CD4-positive, alpha-beta T cell treated with Interleukin-2 at 100 ng/mL for 4 hours (primary cell): Measurements from ENCODE around the gene SMCR8.
"Not testable (repeated sequence)": the region's sequence is repeated elsewhere in the genome, so short reads cannot be mapped to it uniquely, and the experiment has no call there.

Source experiments
- DNase-seq: peaks from one replicate; pipeline ENCODE4 v3.0.0-alpha.2; 2020; ENCODE audit warnings: low spot score

Gene SMCR8

DNA sequence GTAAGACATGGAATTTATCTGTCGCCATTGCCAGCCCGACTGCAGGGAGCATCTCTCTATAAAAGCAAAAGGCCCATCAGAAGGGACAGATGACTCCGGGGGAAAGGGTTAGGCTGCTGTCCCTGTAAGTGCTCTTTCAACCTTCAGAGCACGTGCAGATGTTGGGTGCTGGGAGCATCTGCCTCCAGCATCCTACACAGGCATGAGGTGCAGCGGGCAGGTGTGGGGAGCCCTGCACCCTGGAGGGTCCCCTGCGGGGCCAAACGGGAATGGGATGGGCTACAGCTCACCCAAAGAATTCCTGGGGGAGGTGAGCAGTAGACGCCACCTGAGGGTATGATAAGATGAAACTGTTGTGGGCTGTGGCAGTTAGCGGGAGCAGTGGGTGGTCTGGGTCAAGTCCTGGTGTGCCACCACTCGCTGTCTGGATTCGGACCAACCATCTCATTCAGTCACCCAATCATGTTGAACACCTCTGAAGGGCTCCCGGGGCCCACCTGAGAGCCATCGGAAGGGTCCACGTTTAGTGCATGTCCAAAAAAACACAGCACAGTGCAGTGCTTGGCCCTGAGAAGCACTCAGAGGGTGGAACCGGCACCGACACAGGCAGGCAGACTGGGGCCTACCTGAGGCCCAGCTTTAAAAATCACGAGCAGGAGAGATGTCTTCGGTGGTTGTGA, 3.8 kb downstream of the SMCR8 start:
- DNase-seq, result no peak

DNA sequence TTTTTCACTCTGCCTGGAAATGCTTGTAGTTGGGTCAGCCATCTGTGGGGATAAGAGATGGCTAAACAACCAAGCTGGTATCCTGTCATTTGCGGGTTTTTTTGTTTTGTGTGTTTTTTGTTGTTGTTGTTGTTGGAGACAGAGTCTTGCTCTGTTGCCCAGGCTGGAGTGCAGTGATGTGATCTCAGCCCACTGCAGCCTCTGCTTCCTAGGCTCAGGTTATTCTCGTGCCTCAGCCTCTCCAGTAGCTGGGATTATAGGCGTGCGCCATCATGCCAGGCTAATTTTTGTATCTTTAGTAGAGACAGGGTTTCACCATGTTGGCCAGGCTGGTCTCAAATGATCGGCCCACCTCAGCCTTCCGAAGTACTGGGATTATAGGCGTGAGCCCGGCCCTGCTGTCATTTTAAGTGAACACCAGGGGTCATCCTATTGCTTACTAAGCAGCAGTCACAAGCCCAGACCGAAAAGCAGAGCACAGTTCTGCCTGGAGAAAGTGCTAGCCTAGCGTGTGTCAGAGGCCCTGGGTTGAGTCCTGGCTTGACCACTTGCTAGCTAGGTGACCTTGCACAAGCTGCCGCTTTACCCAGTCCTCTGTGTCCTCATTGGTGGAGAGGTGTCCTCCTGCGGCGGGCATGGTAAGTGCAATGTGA, 4.6 kb downstream of the SMCR8 start:
- DNase-seq, result no peak

DNA sequence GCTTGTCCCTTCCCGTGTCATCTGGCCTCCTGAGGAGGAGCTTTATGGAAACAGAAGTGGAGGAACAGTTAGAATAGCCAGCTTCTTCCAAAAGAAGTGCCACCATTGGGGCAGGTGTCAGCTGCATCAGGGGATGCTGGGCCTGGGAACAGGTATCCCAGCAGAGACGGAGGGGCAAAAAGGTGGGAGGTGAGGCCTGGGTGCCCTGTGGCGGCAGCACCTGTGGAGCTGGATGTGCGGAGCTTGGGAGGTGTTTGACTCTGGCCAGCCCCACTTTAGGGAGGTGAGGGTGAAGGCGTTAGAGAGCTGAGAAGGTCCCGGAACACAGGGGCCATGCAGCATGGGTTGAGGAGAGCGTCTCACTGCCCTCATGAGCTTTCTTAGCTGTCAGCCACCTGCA, 5.2 kb downstream of the SMCR8 start:
- DNase-seq, result no peak

DNA sequence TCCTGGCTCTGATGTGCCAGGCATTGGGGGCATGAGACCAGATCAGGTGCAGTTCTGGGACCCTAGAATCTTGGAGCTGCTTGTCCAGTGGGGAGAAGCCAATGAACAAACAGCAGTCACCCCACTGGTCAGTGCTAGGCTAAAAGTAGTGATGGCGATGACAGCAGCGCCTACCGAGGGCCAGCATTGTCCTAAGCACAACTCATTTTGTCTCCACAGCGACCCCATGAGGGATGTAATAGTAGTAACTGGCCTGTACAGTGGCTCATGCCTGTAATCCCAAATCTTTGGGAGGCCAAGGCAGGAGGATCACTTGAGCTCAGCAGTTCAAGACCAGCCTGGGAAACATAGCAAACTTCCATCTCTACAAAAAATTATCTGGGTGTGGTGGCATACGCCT, 6.2 kb downstream of the SMCR8 start:
- DNase-seq, result no peak

DNA sequence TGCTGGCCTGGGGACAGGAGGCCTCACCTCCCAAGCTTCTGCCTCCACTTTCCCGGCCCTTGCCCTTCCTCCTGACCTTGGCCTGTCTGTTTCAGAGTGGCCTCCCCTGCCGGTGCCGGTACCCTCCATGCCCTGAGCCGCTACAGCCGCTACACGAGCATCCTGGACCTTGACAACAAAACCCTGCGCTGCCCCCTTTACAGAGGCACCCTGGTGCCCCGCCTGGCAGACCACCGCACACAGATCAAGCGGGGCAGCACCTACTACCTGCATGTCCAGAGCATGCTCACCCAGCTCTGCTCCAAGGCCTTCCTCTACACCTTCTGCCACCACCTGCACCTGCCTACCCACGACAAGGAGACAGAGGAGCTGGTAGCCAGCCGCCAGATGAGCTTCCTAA, 7.4 kb downstream of the SMCR8 start:
- no peak for DNase-seq

DNA sequence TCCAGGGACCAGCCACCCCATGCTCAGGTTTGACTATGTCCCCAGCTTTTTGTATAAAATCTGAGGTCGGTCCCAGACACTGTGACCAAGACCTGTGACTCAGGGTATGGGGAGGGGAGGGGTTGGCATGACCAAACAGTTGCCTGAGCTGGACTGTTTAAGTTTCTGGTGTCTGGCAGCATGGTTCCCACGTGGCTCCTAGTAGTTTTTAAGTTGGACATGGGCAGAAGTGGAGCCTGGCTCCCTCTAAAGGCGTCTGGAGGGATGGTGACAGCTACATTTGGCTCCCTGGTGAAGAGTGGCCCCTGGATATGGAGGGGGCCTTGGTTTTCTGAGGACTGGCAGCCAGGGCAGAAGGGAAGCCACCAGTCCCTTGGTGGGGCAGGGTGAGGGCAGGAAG, 7.9 kb downstream of the SMCR8 start:
- DNase-seq, result no peak

DNA sequence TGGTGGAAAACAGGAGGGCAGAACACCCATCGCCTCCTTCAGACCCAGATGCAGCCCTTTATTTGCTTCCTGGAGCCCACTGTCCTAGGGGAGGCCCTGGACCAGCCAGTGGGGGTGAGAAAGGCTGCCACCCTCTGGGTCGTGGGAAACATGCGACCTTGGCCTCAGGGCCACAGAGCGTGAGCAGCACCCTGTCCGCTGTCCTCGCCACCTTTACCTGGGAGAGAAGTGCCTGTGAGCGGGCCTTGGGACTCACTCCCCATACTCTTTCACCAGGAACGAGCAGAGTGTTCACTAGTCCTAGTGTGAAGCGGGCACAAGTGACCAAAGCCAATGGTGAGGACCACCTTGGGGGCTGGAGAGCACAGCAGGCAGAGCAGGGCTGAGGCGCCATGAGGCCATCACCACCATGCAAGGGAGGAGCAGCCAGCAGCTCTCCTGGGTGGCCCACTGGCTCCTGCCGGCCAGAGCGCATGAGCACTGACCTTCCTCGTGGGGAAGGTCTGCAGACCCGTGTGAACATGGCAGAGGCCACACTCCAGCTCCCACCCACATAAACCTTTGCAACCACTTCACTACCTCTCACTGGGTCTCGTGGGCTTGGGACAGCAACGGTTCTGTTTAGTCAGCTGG, 8.5 kb downstream of the SMCR8 start:
- DNase-seq, result no peak

DNA sequence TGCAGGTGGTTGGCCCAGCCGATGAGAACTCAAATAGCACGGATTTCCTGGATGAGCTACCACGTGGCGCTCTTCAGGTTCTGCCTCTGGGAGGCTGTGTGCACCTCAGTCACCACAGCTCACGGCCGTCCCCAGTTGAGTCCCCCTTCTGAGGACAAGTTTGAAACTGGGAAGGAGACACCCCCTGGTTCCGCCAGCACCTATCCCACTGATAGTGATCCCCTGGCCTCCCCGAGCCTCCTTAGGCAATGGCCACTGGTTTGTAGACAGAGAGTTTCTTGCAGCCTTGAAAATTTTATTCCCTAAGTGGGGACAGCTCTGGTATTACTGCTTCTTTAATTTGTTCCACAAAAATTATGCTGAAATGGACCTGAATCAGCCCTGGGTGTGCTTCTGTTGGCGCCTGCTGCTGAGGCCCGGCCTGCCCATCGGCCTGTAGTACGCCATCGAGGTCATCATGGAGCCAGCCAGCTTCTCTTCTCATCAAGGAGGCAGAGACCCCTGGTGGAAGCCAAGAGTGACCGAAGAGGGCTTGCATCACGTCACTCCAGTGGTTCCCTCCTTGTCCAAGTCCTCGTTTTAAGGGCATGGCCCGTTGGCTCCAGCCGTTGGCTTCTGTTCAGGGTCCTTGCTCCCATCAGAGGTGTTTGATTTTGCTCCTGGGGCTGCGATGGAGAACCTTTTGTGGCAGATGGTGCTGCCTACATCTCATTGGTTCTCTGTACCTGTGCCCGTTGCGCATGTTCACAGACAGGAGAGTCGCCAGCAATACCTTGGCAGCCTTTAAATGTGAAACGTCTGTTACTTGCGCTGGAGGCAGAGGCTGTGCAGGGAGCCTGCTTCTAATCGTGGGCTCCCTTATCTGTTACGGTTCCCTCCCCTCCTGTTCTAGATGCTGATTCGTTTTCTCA, 9.3 kb downstream of the SMCR8 start:
- no peak for DNase-seq

DNA sequence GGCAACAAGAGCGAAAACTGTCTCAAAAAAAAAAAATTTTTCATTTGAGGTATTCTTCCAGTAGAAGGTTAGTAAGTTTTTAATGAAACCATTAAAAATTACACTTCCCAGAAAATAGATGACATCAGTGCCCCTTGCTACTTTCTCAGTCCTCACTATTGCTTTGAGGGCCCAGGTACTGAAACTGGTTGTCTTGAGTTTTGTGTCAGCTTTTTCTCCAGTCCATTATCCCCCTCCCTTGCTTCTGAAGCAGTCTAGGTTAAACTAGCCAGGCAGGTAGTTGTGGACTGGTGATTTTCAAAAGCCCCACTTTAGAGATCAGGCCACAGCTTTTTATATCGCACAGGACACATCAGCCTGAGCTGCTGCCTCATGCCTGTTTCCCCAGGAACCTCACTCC, 10.9 kb downstream of the SMCR8 start:
- DNase-seq, result no peak

DNA sequence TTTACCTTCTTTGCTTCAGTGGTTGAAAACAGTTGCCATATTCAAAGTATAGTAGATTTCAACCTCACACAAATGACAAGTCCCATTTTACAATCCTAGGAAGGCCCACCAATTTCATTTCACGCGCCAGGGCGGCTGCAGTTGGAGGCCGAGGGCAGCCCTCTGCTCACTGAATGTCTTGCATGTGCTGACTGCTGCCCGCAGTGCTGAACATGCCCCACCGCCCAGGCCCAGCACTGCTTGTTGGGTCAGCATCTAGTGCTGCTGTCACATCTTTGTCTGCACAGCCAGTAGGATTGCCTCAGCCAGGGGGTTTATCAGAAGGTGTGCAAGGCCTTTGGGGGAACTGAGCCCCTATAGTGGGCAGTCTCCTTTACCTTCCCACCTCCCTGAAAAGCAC, 11.5 kb downstream of the SMCR8 start:
- no peak for DNase-seq

DNA sequence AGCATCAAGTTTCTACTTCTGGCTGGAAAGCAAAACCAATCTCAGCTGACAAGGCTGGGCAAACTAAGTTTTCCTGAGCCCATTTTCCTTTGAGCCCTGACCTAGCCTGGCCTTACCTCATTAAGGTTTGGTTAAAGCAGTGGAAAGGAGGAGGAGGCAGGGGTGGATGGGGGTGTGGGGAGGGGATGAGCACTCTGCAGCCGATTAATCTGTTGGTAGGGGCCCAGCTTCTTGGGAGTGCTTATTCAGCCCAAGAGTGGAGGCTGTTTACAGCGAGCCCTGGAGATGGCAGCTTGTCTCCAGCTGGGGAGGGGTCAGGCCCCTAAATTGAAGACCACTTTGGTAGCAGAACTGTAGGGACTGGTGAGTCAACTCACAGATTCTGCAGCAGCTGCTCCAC, 12.0 kb downstream of the SMCR8 start:
- no peak for DNase-seq

DNA sequence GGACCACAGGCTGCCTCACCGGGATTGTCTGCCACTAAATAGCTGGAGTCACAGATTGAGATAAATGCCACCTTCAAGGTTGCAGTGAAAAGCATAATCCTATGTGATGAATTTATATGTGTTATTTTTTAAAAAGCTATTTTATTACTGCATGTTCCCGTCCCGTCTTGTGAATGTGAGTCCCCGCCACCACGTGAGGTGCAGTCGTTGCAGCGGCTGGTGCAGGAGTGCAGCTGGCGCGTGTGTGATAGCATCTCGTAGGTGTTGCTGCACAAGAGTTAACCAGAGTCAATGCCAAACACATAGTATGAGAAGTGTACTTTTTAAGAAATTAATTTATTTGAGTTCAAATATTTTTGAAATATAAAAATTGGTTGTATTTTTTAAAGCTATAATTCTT, 12.5 kb downstream of the SMCR8 start:
- DNase-seq, result no peak

DNA sequence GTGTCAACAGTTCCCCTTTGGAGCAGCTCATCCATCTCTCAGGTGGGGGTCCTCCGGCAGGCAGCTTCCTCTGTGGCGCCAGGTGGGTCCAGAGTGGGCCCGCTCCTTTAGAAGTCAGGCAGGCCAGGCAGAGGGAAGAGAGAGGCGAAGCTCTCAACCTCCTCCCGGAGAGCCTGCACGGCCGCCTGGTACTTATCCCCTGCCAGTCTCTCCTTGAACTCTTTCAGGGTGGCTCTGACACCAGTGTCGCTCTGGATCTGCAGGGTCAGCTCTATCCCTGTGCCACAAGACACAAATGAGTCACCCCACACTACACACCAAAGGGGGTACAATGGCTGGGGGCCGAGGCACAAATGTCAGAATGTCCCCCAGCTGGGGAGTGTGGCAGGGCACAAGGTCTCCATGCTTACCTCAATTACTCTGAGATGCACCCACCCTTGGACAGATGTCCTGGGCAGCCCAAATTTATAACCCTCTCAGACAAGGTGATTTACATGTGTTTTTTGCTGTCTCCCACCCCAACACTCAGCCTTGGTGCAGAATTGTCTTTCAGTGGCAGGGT, 13.6 kb downstream of the SMCR8 start:
- no peak for DNase-seq

DNA sequence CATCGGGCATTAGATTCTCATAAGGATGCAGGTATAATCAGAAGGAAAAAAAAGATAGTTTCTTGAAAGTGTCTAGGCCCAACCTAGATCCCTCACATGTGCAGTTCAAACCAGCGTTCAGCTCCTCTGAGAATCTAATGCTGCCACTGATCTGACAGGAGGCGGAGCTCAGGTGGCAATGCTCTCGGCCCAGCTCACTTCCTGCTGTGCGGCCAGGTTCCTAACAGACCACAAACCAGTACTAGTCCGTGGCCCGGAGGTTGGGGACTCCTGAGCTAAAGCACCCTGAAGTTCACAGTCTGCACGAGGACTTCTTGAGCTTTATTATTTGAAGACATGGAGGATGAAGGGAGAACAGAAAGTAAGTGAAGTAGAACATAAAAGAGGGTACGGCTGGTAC, 16.8 kb downstream of the SMCR8 start:
- peak; percentile 22 for DNase-seq

DNA sequence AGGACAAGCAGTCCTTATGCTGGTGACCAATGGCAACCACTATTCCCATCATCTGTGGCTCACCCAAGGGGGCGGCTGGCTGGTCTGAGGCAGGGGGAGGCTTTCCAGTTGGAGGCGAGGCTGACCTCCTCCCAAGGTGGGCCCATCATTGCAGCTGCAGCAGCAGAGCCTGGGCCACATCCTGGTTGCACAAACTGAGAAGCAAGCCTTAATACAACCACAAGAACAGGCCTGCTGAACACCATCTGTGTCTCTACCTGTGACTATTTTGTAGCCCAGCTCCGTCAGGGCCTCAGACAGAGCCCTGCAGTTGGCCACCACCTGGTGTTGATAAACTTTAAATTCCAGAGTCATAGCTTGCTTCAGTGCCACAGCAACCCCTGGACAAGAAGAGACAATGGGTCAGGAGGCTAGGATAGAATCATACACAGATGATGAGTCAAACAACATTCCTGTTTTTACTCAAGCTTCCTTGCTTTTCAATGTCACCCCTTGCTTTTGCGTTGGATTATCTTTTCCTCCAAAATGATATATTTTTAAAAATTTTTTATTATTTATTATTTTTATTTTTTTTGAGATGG, 17.9 kb downstream of the SMCR8 start:
- DNase-seq, result no peak

DNA sequence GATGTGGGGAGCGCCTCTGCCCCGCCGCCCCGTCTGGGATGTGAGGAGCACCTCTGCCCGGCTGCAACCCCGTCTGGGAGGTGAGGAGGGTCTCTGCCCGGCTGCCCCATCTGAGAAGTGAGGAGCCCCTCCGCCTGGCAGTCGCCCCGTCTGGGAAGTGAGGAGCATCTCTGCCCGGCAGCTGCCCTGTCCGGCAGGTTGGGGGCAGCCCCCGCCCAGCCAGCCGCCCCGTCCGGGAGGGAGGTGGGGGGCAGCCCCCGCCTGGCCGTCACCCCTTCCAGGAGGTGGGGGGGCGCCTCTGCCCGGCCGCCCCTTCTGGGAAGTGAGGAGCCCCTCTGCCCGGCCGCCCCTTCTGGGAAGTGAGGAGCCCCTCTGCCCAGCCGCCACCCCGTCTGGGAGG, 23.1 kb downstream of the SMCR8 start:
- not testable (repeated sequence) for DNase-seq

DNA sequence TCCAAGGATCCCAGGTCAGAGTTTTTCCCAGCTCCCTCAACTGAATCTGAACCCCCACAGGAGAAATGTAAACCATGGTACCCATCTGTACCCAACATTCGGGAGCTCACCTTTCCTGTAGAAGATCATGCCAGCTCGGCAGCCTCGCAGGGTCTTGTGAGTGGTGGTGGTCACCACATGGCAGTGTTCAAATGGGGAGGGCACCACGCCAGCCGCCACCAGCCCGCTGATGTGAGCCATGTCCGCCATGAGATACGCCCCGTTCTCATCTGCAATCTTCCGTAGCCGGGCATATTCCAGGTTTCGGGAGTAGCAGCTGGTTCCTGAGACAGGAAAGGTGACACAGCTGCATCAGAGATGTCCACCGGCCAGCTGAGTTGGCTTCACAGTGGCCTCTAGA, 24.8 kb downstream of the SMCR8 start:
- no peak for DNase-seq

DNA sequence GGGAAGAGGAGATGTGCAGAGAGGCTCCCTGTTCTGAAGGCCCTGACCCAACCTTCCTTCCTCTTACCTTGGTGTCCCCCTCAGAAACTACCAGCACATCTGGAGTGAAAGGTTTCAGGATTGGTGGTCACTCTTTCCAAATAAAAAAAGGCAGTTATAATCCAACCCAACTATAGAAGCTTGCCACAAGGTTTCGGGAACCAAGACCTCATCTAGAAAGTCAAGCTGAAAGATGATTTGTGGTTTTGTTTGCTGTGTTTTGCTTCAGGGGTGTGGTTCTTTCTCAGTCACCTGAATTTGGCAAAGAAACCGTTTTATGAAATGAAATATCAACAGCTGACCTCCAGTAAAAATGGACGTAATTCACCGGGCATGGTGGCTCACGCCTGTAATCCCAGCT, 28.9 kb downstream of the SMCR8 start:
- no peak for DNase-seq

DNA sequence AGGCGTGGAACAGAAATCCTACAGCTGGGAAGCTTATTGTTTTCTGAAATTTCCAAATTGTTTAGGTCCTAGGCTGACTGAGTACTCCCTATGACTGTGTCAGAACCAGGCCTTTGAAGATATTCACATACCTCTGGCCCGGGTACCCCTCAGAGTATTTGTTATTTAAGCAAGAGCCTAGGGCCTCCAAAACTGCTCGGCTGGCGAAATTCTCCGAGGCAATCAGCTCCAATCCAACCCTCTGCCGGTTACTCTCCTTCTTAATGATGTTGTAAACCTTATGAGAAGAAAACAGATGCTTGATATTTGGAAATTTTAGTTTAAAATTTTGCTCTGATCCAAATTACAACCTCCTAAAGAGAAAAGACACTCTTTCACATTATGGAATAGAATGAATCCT, 38.4 kb downstream of the SMCR8 start:
- no peak for DNase-seq

DNA sequence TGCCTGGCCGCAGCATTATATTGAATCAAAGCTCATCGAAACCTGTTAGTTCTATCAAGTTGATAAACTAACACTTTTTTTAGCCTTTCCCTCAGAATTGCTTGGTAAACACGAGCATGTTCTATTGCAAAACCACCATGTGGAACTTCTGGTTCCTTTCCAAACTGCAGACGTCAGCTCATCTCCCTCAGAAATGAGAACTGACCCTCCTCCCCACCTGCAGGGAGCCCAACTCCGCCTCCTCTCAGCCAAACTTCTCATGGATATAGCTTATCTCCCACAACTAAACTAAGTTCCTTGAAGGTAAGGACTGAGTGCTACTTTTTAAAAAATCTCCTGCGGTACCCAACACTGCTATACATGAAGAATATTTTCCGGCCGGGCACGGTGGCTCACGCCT, 41.5 kb downstream of the SMCR8 start:
- no peak for DNase-seq

DNA sequence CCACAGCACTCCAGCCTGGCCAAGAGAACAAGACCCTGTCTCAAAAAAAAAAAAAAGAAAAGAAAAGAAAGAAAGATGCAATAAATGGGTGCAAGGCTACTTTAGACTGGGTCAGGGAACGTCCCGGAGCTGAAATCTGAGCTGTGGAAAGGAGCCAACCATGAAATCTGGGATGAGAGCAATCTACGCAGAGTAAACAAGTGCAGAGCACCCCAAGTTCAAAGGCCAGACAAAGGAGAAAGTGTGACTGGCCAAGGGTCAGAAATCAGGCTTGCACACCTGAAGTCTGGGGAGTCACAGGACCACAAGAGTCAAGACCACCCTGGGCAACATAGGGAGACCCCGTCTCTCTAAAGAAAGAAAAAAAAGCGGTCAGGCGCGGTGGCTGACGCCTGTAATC, 45.4 kb downstream of the SMCR8 start:
- no peak for DNase-seq
